Activated T-cell treated with anti-CD3 and anti-CD28 coated beads for 48 hours (primary cell): Measurements from ENCODE around the gene PIGL.

Experiments used
- DNase-seq: peaks from one replicate; pipeline ENCODE4 v3.0.0-alpha.2; 2020; ENCODE audit warnings: low read depth

PIGL gene

GRCh38 chr17:16353317-16354174 is 136.5 kb downstream of the PIGL start, which contains the start of gene CENPV:
CENPV (minus strand) TSS chr17:16353469; CDS start chr17:16353436, 33 bp downstream.
- peak; percentile 72 for DNase-seq

GRCh38 chr17:16354585-16354984 is 137.6 kb downstream of the PIGL start:
- DNase-seq: no peak

GRCh38 chr17:16358394-16358793 is 141.4 kb downstream of the PIGL start:
- DNase-seq: no peak

- no peak for DNase-seq
Measured at GRCh38 chr17:16361874-16362273, 144.9 kb downstream of the PIGL start.

- DNase-seq: peak; percentile 63
Measured at GRCh38 chr17:16363749-16364536, 146.9 kb downstream of the PIGL start.

- DNase-seq: no peak
Measured at GRCh38 chr17:16364625-16365024, 147.6 kb downstream of the PIGL start.

- DNase-seq: no peak
Measured at GRCh38 chr17:16371742-16372141, 154.7 kb downstream of the PIGL start.

- no peak for DNase-seq
Measured at GRCh38 chr17:16374146-16374938, 157.3 kb downstream of the PIGL start.
